Suprapubic skin (tissue), 4 donors: ENCODE data around the gene CNTN4. TPM values are rescaled to one million over a fixed set of nuclear protein-coding genes. Genes with fewer than 3 reads are reported as not detected.

Source experiments
- DNase-seq, 2 donors: peaks; one replicate each; pipeline ENCODE4 v3.0.0-alpha.2; 2019; ENCODE audit warnings: low spot score in 2 of 2
- H3K27ac ChIP-seq: fragments of 200-600 bp; sonication (generic); one replicate; pipeline ENCODE4 v1.5.1; 2019
- H3K27me3 ChIP-seq: fragments of 200-600 bp; sonication (generic); one replicate; pipeline ENCODE4 v1.5.1; 2019
- H3K36me3 ChIP-seq: fragments of 200-600 bp; sonication (generic); one replicate; pipeline ENCODE4 v1.5.1; 2019
- H3K4me1 ChIP-seq: fragments of 200-600 bp; sonication (generic); one replicate; pipeline ENCODE4 v1.5.1; 2019
- H3K4me3 ChIP-seq: fragments of 200-600 bp; sonication (generic); one replicate; pipeline ENCODE4 v1.5.1; 2019; ENCODE audit warnings: mild to moderate bottlenecking
- H3K9me3 ChIP-seq: fragments of 200-600 bp; sonication (generic); one replicate; pipeline ENCODE4 v1.5.1; 2019
- CTCF ChIP-seq, 2 donors: fragments of 200-600 bp in 1 of 2; fragments of 450-650 bp in 1 of 2; sonication (generic) in 1 of 2; IDR thresholded peaks; one replicate each; pipeline ENCODE4 v1.5.1; 2016 to 2019; ENCODE audit warnings: antibody characterized with exemption in 2 of 2, mild to moderate bottlenecking in 1 of 2, moderate library complexity in 1 of 2
- EP300 ChIP-seq: sonication (generic); formaldehyde crosslinking; IDR thresholded peaks from one replicate; pipeline ENCODE4 v1.6.1; 2017; ENCODE audit warnings: antibody characterized with exemption
- POLR2A ChIP-seq, 2 donors: fragments of 450-650 bp; IDR thresholded peaks; one replicate each; pipeline ENCODE4 v1.6.1; 2017; ENCODE audit warnings: antibody characterized with exemption in 2 of 2, mild to moderate bottlenecking in 2 of 2, moderate library complexity in 2 of 2
- POLR2AphosphoS5 ChIP-seq, 3 donors: sonication (generic); formaldehyde crosslinking; IDR thresholded peaks; one replicate each; pipeline ENCODE4 v1.6.1; 2017; ENCODE audit warnings: antibody characterized with exemption in 3 of 3
- WGBS: methylation state at CpG from one replicate; pipeline ENCODE4 v1.1.5; 2018; 5-methylcytosine and 5-hydroxymethylcytosine counted together
- total RNA-seq, 4 donors: library from RNA; depleted of rRNA; stranded (reverse); fragments of >200 nt; gene quantifications; one replicate each; pipeline ENCODE4 v1.1.0, GENCODE V29; 2016

Gene CNTN4
- total RNA-seq, 4 donors from 2014 or later, result 0.60 to 8.1 (median 7.5) TPM

- no peak for TF ChIP-seq EP300
- no peak for TF ChIP-seq POLR2AphosphoS5 (IDR thresholded peaks at IDR 0.05)
- no peak for TF ChIP-seq POLR2A (IDR thresholded peaks at IDR 0.05)
- TF ChIP-seq CTCF (IDR thresholded peaks at IDR 0.05), result no peak
- H3K27ac ChIP-seq, result no peak overlapping the region
- 50% methylated on average over 1 of the region's 1 CpG for WGBS
- no peak overlapping the region for H3K4me3 ChIP-seq
- no peaks in the 10 kb centered on the region for H3K27me3 ChIP-seq
- DNase-seq, result no peak
- no peaks in the 10 kb centered on the region for H3K4me1 ChIP-seq
- H3K9me3 ChIP-seq, result no peaks in the 10 kb centered on the region
- no peaks in the 10 kb centered on the region for H3K36me3 ChIP-seq
These were observed 460.1 kb downstream of the CNTN4 start for GRCh38 chr3:2558796-2559195.

- WGBS, result 80% methylated on average over 3 of the region's 3 CpGs
- TF ChIP-seq POLR2AphosphoS5 (IDR thresholded peaks at IDR 0.05), result no peak
- no peak for TF ChIP-seq CTCF (IDR thresholded peaks at IDR 0.05)
- no peak for TF ChIP-seq POLR2A (IDR thresholded peaks at IDR 0.05)
- no peak for TF ChIP-seq EP300
- Histone ChIP-seq H3K4me3 (no peak overlapping the region), H3K4me1 (no peaks in the 10 kb centered on the region), H3K9me3 (no peaks in the 10 kb centered on the region), H3K27ac (no peak overlapping the region), H3K27me3 (no peaks in the 10 kb centered on the region), H3K36me3 (no peaks in the 10 kb centered on the region)
- no peak for DNase-seq
These were observed 468.8 kb downstream of the CNTN4 start for GRCh38 chr3:2567451-2567850.

GRCh38 chr3:2568156-2568555 lies 469.5 kb downstream of the CNTN4 start:
- Histone ChIP-seq H3K4me3 (no peak overlapping the region), H3K27ac (no peak overlapping the region), H3K36me3 (no peaks in the 10 kb centered on the region), H3K4me1 (no peaks in the 10 kb centered on the region), H3K27me3 (no peaks in the 10 kb centered on the region), H3K9me3 (no peaks in the 10 kb centered on the region)
- no peak for DNase-seq
- TF ChIP-seq EP300, result no peak
- TF ChIP-seq CTCF (IDR thresholded peaks at IDR 0.05), result no peak
- no peak for TF ChIP-seq POLR2A (IDR thresholded peaks at IDR 0.05)
- TF ChIP-seq POLR2AphosphoS5 (IDR thresholded peaks at IDR 0.05), result no peak
- 45% methylated on average over 2 of the region's 2 CpGs for WGBS

- 77% methylated on average over 7 of the region's 7 CpGs for WGBS
- Histone ChIP-seq H3K4me1 (no peaks in the 10 kb centered on the region), H3K9me3 (no peaks in the 10 kb centered on the region), H3K4me3 (no peak overlapping the region), H3K27ac (no peak overlapping the region), H3K36me3 (no peaks in the 10 kb centered on the region), H3K27me3 (no peaks in the 10 kb centered on the region)
- TF ChIP-seq POLR2A (IDR thresholded peaks at IDR 0.05) (no peak), POLR2AphosphoS5 (IDR thresholded peaks at IDR 0.05) (no peak), EP300 (no peak), CTCF (IDR thresholded peaks at IDR 0.05) (no peak)
- DNase-seq, result no peak
These were observed 470.3 kb downstream of the CNTN4 start for GRCh38 chr3:2568929-2569328.

- 83% methylated on average over 4 of the region's 4 CpGs for WGBS
- Histone ChIP-seq H3K4me1 (no peaks in the 10 kb centered on the region), H3K36me3 (no peaks in the 10 kb centered on the region), H3K9me3 (no peaks in the 10 kb centered on the region), H3K4me3 (no peak overlapping the region), H3K27me3 (no peaks in the 10 kb centered on the region), H3K27ac (no peak overlapping the region)
- TF ChIP-seq POLR2A (IDR thresholded peaks at IDR 0.05) (no peak), CTCF (IDR thresholded peaks at IDR 0.05) (no peak), POLR2AphosphoS5 (IDR thresholded peaks at IDR 0.05) (no peak), EP300 (no peak)
- no peak for DNase-seq
These were observed 478.9 kb downstream of the CNTN4 start for GRCh38 chr3:2577571-2577970.
